ENCODE measurements around the gene FAM3A. TPM values are rescaled to one million over a fixed set of nuclear protein-coding genes. Genes with fewer than 3 reads are reported as not detected.

FAM3A gene
- polyA plus RNA-seq, 1 of the 3 experiments (the other 2 are of a cell fraction): 42.1 TPM

Small RNA genes within 50 kb of the gene (small RNA-seq; reads per million reads assigned to genes)
- 0 reads per million in 7 experiments for gene RN7SL697P

Other genes with a start within 250 kb of the FAM3A start
- not detected in 2 replicates for gene TEX28, start 221.1 kb downstream of the FAM3A start, polyA plus RNA-seq (2012; rRNA removed)
- 0.02 TPM in 1 of 2 replicates, not detected in the other for gene TKTL1, start 220.4 kb downstream of the FAM3A start, polyA plus RNA-seq (2012; rRNA removed)
- 364 and 550 TPM in 2 replicates for gene FLNA, start 141.6 kb downstream of the FAM3A start, polyA plus RNA-seq (2012; rRNA removed)
- 40.4 and 68.0 TPM in 2 replicates for gene EMD, start 136.9 kb downstream of the FAM3A start, polyA plus RNA-seq (2012; rRNA removed)
- 4,562 and 7,172 TPM in 2 replicates for gene RPL10, start 117.9 kb downstream of the FAM3A start, polyA plus RNA-seq (2012; rRNA removed)
- 18.2 and 22.5 TPM in 2 replicates for gene DNASE1L1, start 107.0 kb downstream of the FAM3A start, polyA plus RNA-seq (2012; rRNA removed)
- 34.0 and 35.7 TPM in 2 replicates for gene TAFAZZIN, start 104.7 kb downstream of the FAM3A start, polyA plus RNA-seq (2012; rRNA removed)
- gene ATP6AP1, start 87.6 kb downstream of the FAM3A start, polyA plus RNA-seq (2012; rRNA removed): 92.2 and 102 TPM in 2 replicates
- gene GDI1, start 79.1 kb downstream of the FAM3A start, polyA plus RNA-seq (2012; rRNA removed): 403 and 408 TPM in 2 replicates
- gene FAM50A, start 72.1 kb downstream of the FAM3A start, polyA plus RNA-seq (2012; rRNA removed): 86.0 and 97.0 TPM in 2 replicates
- 28.3 and 33.2 TPM in 2 replicates for gene PLXNA3, start 58.0 kb downstream of the FAM3A start, polyA plus RNA-seq (2012; rRNA removed)
- 29.3 and 37.2 TPM in 2 replicates for gene LAGE3, start 37.0 kb downstream of the FAM3A start, polyA plus RNA-seq (2012; rRNA removed)
- gene UBL4A, start 29.6 kb downstream of the FAM3A start, polyA plus RNA-seq (2012; rRNA removed): 27.4 and 27.8 TPM in 2 replicates
- 28.4 and 29.7 TPM in 2 replicates for gene SLC10A3, start 25.6 kb downstream of the FAM3A start, polyA plus RNA-seq (2012; rRNA removed)
- 70.1 and 131 TPM in 2 replicates for gene G6PD, start 30.6 kb upstream of the FAM3A start, polyA plus RNA-seq (2012; rRNA removed)
- 32.5 and 36.4 TPM in 2 replicates for gene IKBKG, start 31.4 kb upstream of the FAM3A start, polyA plus RNA-seq (2012; rRNA removed)
- gene CTAG1A, start 68.9 kb upstream of the FAM3A start, polyA plus RNA-seq (2012; rRNA removed): not detected in 2 replicates
- gene CTAG1B, start 103.0 kb upstream of the FAM3A start, polyA plus RNA-seq (2012; rRNA removed): not detected in 2 replicates
- gene CTAG2, start 137.3 kb upstream of the FAM3A start, polyA plus RNA-seq (2012; rRNA removed): 3.7 and 6.8 TPM in 2 replicates
- 3.3 and 4.5 TPM in 2 replicates for gene GAB3, start 234.8 kb upstream of the FAM3A start, polyA plus RNA-seq (2012; rRNA removed)
- gene DKC1, start 246.6 kb upstream of the FAM3A start, polyA plus RNA-seq (2012; rRNA removed): 53.0 and 73.6 TPM in 2 replicates

All from SK-N-SH (cell line).